Naive B cell (primary cell): ENCODE results near the gene SLC2A1. TPM values are rescaled to one million over a fixed set of nuclear protein-coding genes. Genes with fewer than 3 reads are reported as not detected.

Source experiments
- ATAC-seq, 2 donors: fragments of 150-1000 bp; cut with Tn5 transposase; 2 replicates each; pipeline ENCODE4 v1.10.0; 2021; ENCODE audit warnings: low read depth in 2 of 2, mild to moderate bottlenecking in 2 of 2, moderate library complexity in 2 of 2
- DNase-seq: peaks from one replicate; pipeline ENCODE4 v3.0.0; 2022
- H3K27ac Mint-ChIP-seq, 6 donors: one replicate each; pipeline ENCODE4 v1.8.0; 2020 to 2022; ENCODE audit warnings: mild to moderate bottlenecking in 6 of 6, mixed read lengths in 6 of 6, moderate library complexity in 5 of 6, inconsistent platforms in 2 of 6
- H3K27me3 Mint-ChIP-seq, 3 donors: one replicate each; pipeline ENCODE4 v1.8.0; 2021 to 2022; ENCODE audit warnings: mixed read lengths in 3 of 3, mild to moderate bottlenecking in 1 of 3
- H3K36me3 Mint-ChIP-seq, 2 donors: one replicate each; pipeline ENCODE4 v1.8.0; 2020 to 2022; ENCODE audit warnings: mixed read lengths in 2 of 2, inconsistent platforms in 1 of 2, mild to moderate bottlenecking in 1 of 2
- H3K4me1 Mint-ChIP-seq, 3 donors: one replicate each; pipeline ENCODE4 v1.8.0; 2020 to 2022; ENCODE audit warnings: mixed read lengths in 3 of 3, inconsistent platforms in 1 of 3, mild to moderate bottlenecking in 1 of 3, moderate library complexity in 1 of 3
- H3K4me3 Mint-ChIP-seq, 8 donors: one replicate each; pipeline ENCODE4 v1.8.0; 2020 to 2022; ENCODE audit warnings: mild to moderate bottlenecking in 8 of 8, mixed read lengths in 8 of 8, moderate library complexity in 8 of 8, inconsistent platforms in 2 of 8
- H3K9me3 Mint-ChIP-seq, 7 donors: one replicate each; pipeline ENCODE4 v1.8.0; 2020 to 2022; ENCODE audit warnings: mixed read lengths in 7 of 7, mild to moderate bottlenecking in 5 of 7, inconsistent platforms in 2 of 7, moderate library complexity in 1 of 7
- polyA plus RNA-seq, 6 donors: library from polyadenylated mRNA; unstranded; fragments of 300-500 nt; fragmentation: Illumina TruSeq; gene quantifications; one replicate each; pipeline ENCODE4 v1.2.3, GENCODE V29; 2021; ENCODE audit warnings: low read depth in 6 of 6

SLC2A1 gene
- polyA plus RNA-seq, 6 donors from 2014 or later = 58.4 to 125 (median 89.7) TPM

GRCh38 chr1:42975561-42976225 is 17.0 kb upstream of the SLC2A1 start:
- ATAC-seq = no peak
- no peak overlapping the region for H3K27ac Mint-ChIP-seq
- no peaks in the 10 kb centered on the region for H3K27me3 Mint-ChIP-seq
- peaks cover 0 to 2% (median 0%) of the 10 kb centered on the region in 7 donors for H3K9me3 Mint-ChIP-seq
- H3K36me3 Mint-ChIP-seq = peaks cover 0 to 9% of the 10 kb centered on the region in 2 donors
- DNase-seq = no peak
- no peak overlapping the region for H3K4me3 Mint-ChIP-seq
- H3K4me1 Mint-ChIP-seq = peaks cover 13 to 27% (median 22%) of the 10 kb centered on the region in 3 donors

GRCh38 chr1:42974767-42975437 is 16.2 kb upstream of the SLC2A1 start:
- Mint-ChIP-seq H3K36me3 (peaks cover 0 to 9% of the 10 kb centered on the region in 2 donors), H3K27ac (peak overlapping the region in 1 of 6 donors; percentile 60), H3K9me3 (peaks cover 0 to 2% (median 0%) of the 10 kb centered on the region in 7 donors), H3K27me3 (no peaks in the 10 kb centered on the region), H3K4me3 (no peak overlapping the region), H3K4me1 (peaks cover 5 to 19% (median 14%) of the 10 kb centered on the region in 3 donors)
- ATAC-seq (no peak), DNase-seq (no peak)

GRCh38 chr1:42973799-42974198 is 15.1 kb upstream of the SLC2A1 start:
- ATAC-seq (no peak), DNase-seq (no peak)
- H3K4me1 Mint-ChIP-seq = peaks cover 0 to 9% (median 7%) of the 10 kb centered on the region in 3 donors
- H3K27ac Mint-ChIP-seq = peak overlapping the region in 3 of 6 donors; percentile 37 to 81 (median 75)
- no peaks in the 10 kb centered on the region for H3K27me3 Mint-ChIP-seq
- H3K36me3 Mint-ChIP-seq = peaks cover 0 to 3% of the 10 kb centered on the region in 2 donors
- peaks cover 0 to 2% (median 0%) of the 10 kb centered on the region in 7 donors for H3K9me3 Mint-ChIP-seq
- H3K4me3 Mint-ChIP-seq = no peak overlapping the region

DNA sequence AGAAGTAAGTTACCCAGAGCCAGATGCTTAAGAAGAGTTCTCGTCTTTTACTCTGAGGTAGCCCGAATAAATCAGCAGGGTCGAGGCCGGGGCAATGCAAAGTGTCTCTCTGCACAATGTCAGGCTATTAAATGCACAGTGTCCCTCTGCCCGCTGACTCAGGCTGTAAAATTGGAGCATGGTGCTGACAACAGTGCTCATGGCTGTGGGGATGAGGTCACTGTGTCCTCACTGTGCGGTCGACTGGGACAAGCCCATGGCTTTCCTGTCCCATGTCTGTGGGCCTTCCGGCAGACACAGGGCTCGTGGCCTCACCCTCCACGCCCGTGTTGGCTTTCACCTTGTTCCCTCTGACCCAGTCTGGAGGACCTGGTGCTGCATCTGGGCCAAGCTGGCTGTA is 14.6 kb upstream of the SLC2A1 start:
- Mint-ChIP-seq H3K36me3 (no peaks in the 10 kb centered on the region), H3K4me1 (peaks cover 0 to 8% (median 5%) of the 10 kb centered on the region in 3 donors), H3K27ac (peak overlapping the region in 1 of 6 donors; percentile 75), H3K4me3 (no peak overlapping the region), H3K9me3 (peaks cover 0 to 2% (median 0%) of the 10 kb centered on the region in 7 donors), H3K27me3 (no peaks in the 10 kb centered on the region)
- no peak for DNase-seq
- ATAC-seq = no peak

DNA sequence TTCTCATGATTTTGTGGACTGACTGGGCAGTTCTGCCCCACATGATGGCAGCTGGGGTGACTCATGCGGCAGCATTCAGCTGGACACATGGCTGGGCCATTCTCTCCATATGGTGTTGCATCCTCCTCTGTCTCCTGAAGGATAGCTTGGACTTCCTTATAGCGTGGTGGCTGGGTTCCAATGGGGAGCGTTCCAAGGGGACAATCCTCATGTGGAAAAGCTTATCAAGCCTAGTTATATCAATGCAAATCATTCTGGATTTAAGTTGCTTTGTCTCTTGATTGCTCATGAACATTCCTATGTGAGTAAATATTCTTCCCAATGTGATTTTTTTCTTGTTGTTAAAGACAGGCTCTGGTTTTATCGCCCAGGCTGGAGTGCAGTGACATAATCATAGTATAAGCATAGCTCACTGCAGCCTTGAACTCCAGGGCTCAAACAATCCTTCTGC is 13.2 kb upstream of the SLC2A1 start:
- H3K9me3 Mint-ChIP-seq = no peaks in the 10 kb centered on the region
- H3K4me1 Mint-ChIP-seq = peaks cover 2 to 7% (median 5%) of the 10 kb centered on the region in 3 donors
- no peaks in the 10 kb centered on the region for H3K36me3 Mint-ChIP-seq
- no peak for DNase-seq
- H3K27me3 Mint-ChIP-seq = no peaks in the 10 kb centered on the region
- ATAC-seq = no peak
- H3K4me3 Mint-ChIP-seq = peak overlapping the region in 1 of 8 donors; percentile 67
- no peak overlapping the region for H3K27ac Mint-ChIP-seq

- H3K36me3 Mint-ChIP-seq = no peaks in the 10 kb centered on the region
- no peak for ATAC-seq
- H3K27ac Mint-ChIP-seq = no peak overlapping the region
- DNase-seq = no peak
- H3K4me1 Mint-ChIP-seq = peaks cover 0 to 2% (median 0%) of the 10 kb centered on the region in 3 donors
- no peak overlapping the region for H3K4me3 Mint-ChIP-seq
- H3K9me3 Mint-ChIP-seq = no peaks in the 10 kb centered on the region
- no peaks in the 10 kb centered on the region for H3K27me3 Mint-ChIP-seq
Measured at GRCh38 chr1:42970143-42970542, 11.5 kb upstream of the SLC2A1 start.

GRCh38 chr1:42968654-42969053 is 10.0 kb upstream of the SLC2A1 start:
- DNase-seq = no peak
- Mint-ChIP-seq H3K4me1 (peaks cover under 1 to 4% (median 2%) of the 10 kb centered on the region in 3 donors), H3K27ac (peak overlapping the region in 1 of 6 donors; percentile 33), H3K36me3 (no peaks in the 10 kb centered on the region), H3K9me3 (no peaks in the 10 kb centered on the region), H3K4me3 (no peak overlapping the region), H3K27me3 (no peaks in the 10 kb centered on the region)
- ATAC-seq = no peak

DNA sequence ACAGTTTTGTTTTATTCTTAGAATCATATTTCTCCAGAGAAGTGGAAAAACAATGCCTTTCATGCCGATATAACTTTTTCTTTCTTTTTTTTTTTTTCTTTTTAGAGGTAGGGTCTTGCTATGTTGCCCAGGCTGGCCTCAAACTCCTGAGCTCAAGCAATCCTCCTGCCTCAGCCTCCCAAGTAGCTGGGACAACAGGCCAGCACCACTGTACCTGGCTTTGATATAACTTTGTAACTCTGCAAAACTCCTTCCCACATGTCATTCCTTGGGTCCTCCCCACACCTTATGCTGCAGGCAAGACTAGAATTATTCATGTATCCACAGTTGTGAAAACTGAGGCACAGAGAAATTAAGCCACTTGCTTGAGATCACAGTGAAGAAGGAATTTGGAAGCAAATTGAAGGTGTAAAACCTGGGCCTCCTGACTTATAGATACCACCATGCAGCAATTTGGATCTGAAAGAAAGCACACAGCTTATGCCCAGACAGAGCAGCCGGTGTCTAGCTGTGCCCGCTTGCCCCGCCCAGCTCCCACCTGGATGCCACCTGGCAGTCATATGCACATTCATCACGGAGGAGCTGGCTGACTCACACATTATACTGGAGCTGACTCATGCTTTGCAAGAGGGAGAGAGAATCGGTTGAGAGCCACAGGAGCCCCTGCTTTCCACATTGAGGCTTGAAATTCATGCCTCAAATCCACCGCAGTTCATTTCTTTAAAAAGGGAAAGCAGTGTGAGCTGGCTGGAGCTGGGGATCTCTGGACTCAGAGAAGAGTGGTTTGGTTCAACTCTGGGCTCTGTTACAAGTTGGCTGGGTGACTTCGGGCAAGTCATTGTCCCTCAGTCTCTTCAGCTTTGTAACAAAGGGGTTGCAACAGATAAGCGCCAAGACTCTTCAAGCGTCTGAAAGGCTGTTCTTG is 8.3 kb upstream of the SLC2A1 start:
- Mint-ChIP-seq H3K27ac (no peak overlapping the region), H3K9me3 (no peaks in the 10 kb centered on the region), H3K4me1 (peaks cover 15 to 20% (median 19%) of the 10 kb centered on the region in 3 donors), H3K4me3 (no peak overlapping the region), H3K27me3 (no peaks in the 10 kb centered on the region), H3K36me3 (no peaks in the 10 kb centered on the region)
- ATAC-seq (no peak), DNase-seq (no peak)

DNA sequence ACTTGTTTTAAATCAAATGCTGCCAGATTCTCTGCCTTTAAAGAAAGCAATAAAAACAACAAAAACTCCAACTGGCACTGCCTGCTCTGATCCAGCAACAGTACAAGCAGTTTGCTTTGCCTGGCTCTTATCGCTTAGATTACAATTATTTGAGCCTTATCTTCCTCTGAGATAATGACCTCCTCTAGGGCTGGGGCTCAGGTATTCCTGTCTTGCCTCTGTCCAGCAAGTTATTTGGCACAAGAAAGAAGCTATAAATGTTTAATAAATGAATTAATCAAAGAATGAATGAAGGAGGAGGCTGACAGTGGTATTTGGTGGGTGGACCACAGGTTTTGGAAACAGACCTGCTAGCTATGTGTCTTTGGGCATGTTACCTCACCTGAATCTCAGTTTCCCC is 6.7 kb upstream of the SLC2A1 start:
- Mint-ChIP-seq H3K4me1 (peaks cover 27 to 35% (median 35%) of the 10 kb centered on the region in 3 donors), H3K36me3 (no peaks in the 10 kb centered on the region)

DNA sequence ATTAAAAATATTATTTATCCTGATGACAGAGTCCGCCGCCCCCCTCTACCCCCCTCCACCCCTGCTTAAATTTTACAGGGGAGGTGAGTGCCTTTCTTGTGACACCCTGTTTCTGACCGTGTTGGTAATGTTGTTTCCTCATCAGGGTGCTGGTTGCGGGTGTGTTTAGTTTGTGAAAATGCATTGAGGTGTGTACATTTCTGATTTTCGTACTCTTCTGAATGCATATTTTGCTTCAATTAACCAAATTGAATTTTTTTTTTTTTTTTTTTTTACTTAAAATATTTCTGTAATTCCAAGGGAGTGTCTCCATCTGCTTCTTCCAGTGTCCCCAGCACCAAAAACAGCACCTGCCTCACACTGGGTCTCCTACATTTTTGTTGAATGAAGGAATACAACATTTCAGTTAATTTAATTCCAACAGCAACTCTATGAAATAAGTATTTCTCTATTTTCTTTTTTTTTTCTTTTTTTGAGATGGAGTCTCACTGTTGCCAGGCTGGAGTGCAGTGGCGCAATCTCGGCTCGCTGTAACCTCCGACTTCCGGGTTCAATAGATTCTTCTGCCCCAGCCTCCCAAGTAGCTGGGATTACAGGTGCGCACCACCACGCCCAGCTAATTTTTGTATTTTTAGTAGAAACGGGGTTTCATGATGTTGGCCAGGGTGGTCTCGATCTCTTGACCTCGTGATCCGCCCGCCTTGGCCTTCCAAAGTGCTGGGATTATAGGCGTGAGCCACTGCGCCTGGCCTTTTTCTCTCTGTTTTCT is 5.6 kb upstream of the SLC2A1 start:
- peaks cover 28 to 47% (median 41%) of the 10 kb centered on the region in 3 donors for H3K4me1 Mint-ChIP-seq
- DNase-seq (no peak), ATAC-seq (no peak)
- no peak overlapping the region for H3K4me3 Mint-ChIP-seq
- H3K27me3 Mint-ChIP-seq = no peaks in the 10 kb centered on the region
- no peaks in the 10 kb centered on the region for H3K9me3 Mint-ChIP-seq
- H3K27ac Mint-ChIP-seq = no peak overlapping the region
- no peaks in the 10 kb centered on the region for H3K36me3 Mint-ChIP-seq

More for the DNA sequence above, 6.7 kb upstream of the SLC2A1 start:
- ATAC-seq (no peak), DNase-seq (no peak)
- no peak overlapping the region for H3K27ac Mint-ChIP-seq
- no peak overlapping the region for H3K4me3 Mint-ChIP-seq
- H3K27me3 Mint-ChIP-seq = no peaks in the 10 kb centered on the region
- no peaks in the 10 kb centered on the region for H3K9me3 Mint-ChIP-seq

- no peak for DNase-seq
- H3K27ac Mint-ChIP-seq = peak overlapping the region in 3 of 6 donors; percentile 12 to 77 (median 60)
- H3K4me1 Mint-ChIP-seq = peaks cover 34 to 50% (median 45%) of the 10 kb centered on the region in 3 donors
- ATAC-seq = no peak
- H3K4me3 Mint-ChIP-seq = peak overlapping the region in 2 of 8 donors; percentile 22 to 40
- no peaks in the 10 kb centered on the region for H3K27me3 Mint-ChIP-seq
- peaks cover 0 to 5% of the 10 kb centered on the region in 2 donors for H3K36me3 Mint-ChIP-seq
- no peaks in the 10 kb centered on the region for H3K9me3 Mint-ChIP-seq
Measured at GRCh38 chr1:42963378-42964043, 4.8 kb upstream of the SLC2A1 start.
